Activated CD4-positive, alpha-beta memory T cell treated with anti-CD3 and anti-CD28 coated beads for 36 hours (primary cell): ENCODE results near the gene STK25. TPM values are rescaled to one million over a fixed set of nuclear protein-coding genes. Genes with fewer than 3 reads are reported as not detected.
A peak's percentile ranks its signal among the peaks of the same experiment; 100 is the strongest.
"Not testable (repeated sequence)": the region's sequence is repeated elsewhere in the genome, so short reads cannot be mapped to it uniquely, and the experiment has no call there.

Experiments used
- CTCF ChIA-PET: fragments of 350-600 bp; sonication (Branson Sonifier 250); formaldehyde crosslinking; loops from one replicate; lab custom pipeline; 2021; ENCODE audit warnings: antibody characterized with exemption, inconsistent platforms; lab: Charles Lee
- POLR2A ChIA-PET: fragments of 350-600 bp; sonication (Branson Sonifier 250); formaldehyde crosslinking; loops from one replicate; lab custom pipeline; 2021; ENCODE audit warnings: antibody characterized with exemption; lab: Charles Lee
- DNase-seq: peaks from one replicate; pipeline ENCODE4 v3.0.0-alpha.2; 2020
- H3K27ac Mint-ChIP-seq: one replicate; pipeline ENCODE4 v1.8.0; 2021; ENCODE audit warnings: mixed read lengths
- H3K27me3 Mint-ChIP-seq: one replicate; pipeline ENCODE4 v1.8.0; 2021; ENCODE audit warnings: mixed read lengths
- H3K36me3 Mint-ChIP-seq: one replicate; pipeline ENCODE4 v1.8.0; 2021; ENCODE audit warnings: mixed read lengths
- H3K4me1 Mint-ChIP-seq: one replicate; pipeline ENCODE4 v1.8.0; 2021; ENCODE audit warnings: low read depth, mixed read lengths
- H3K4me3 Mint-ChIP-seq: one replicate; pipeline ENCODE4 v1.8.0; 2021; ENCODE audit warnings: mild to moderate bottlenecking, mixed read lengths
- H3K9me3 Mint-ChIP-seq: one replicate; pipeline ENCODE4 v1.8.0; 2021; ENCODE audit warnings: mixed read lengths
- intact Hi-C: fragments of 100-400 bp; cut with micrococcal nuclease; formaldehyde crosslinking; loops from one replicate; pipeline ENCODE4 v1.15.1; 2023
- total RNA-seq, 2 experiments: library from RNA; stranded (reverse); gene quantifications; one replicate each; pipeline ENCODE4 v1.2.3, GENCODE V29; 2021

Gene STK25
- total RNA-seq, 2 experiments from 2014 or later, result 97.9 to 99.1 TPM

DNA sequence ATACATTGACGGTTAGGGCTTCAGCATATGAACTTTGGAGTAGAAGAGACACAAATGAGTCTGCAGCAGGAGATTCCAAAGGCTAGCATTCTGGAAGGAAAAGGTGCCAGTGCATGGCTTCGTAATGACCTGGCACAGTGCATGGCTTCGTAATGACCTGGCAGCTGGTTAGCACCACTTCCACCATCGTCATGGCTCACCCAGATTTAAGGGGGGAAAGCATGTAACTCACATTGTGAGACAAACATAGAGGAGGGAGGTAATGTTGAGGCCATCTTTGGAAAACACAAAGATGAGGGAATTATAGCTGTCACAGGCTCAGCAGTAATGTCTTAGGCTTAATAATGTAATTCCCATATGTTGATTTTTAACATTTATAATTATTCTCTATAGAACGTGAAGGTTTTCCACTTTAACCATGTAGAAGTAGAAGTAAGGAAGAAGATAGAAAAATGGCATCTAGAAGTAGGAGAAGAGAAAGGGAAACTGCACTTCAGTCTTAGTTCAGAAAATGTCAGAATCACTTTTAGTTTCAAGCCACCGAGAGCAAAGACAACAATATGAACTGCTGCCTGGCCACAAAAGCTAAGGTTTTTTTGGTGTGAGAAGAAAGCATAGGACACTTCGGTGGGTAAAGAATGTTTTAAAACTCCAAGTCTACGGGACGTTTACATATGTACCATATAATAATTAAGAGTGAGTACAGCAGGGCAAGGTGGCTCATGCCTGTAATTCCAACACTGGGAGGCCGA, 6.8 kb upstream of the STK25 start:
- DNase-seq, result no peak
- H3K36me3 Mint-ChIP-seq, result no peaks in the 10 kb centered on the region
- ChIA-PET POLR2A (no interaction called here), CTCF (interaction anchor here (0.6 kb wide), 1 partner anchor 65 kb away, joined by 4 read pairs; no protein-coding TSS in a partner anchor)
- no peak overlapping the region for H3K4me3 Mint-ChIP-seq
- no peaks in the 10 kb centered on the region for H3K27me3 Mint-ChIP-seq
- peaks cover 13% of the 10 kb centered on the region for H3K4me1 Mint-ChIP-seq
- peak overlapping the region; percentile 68 for H3K27ac Mint-ChIP-seq
- H3K9me3 Mint-ChIP-seq, result no peaks in the 10 kb centered on the region
- intact Hi-C loops, result no loop called here

DNA sequence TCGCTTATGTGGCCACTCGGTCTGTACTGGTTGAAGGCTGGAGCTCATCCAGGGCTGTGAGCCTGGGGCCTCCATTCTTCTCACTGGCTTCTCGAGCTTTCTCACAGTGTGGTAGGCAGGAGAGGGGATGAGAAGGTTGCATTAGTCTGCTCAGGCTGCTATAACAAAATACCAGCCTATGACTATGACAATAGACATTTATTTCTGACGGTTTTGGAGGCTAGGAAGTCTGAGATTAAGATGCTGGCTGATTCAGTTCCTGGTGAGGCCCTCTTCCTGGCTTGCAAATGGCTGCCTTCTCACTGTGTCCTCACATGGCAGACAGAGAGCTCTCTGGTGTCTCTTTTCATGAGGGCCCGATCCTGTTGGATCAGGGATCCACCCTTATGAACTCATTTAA, 6.2 kb upstream of the STK25 start:
- Mint-ChIP-seq H3K27me3 (no peaks in the 10 kb centered on the region), H3K4me1 (peaks cover 15% of the 10 kb centered on the region), H3K4me3 (no peak overlapping the region), H3K9me3 (no peaks in the 10 kb centered on the region), H3K36me3 (no peaks in the 10 kb centered on the region), H3K27ac (no peak overlapping the region)
- intact Hi-C loops, result no loop called here
- ChIA-PET POLR2A (interaction anchor here (0.6 kb wide), 1 partner anchor 12 kb away, joined by 3 read pairs; no protein-coding TSS in a partner anchor), CTCF (no interaction called here)
- DNase-seq, result no peak

DNA sequence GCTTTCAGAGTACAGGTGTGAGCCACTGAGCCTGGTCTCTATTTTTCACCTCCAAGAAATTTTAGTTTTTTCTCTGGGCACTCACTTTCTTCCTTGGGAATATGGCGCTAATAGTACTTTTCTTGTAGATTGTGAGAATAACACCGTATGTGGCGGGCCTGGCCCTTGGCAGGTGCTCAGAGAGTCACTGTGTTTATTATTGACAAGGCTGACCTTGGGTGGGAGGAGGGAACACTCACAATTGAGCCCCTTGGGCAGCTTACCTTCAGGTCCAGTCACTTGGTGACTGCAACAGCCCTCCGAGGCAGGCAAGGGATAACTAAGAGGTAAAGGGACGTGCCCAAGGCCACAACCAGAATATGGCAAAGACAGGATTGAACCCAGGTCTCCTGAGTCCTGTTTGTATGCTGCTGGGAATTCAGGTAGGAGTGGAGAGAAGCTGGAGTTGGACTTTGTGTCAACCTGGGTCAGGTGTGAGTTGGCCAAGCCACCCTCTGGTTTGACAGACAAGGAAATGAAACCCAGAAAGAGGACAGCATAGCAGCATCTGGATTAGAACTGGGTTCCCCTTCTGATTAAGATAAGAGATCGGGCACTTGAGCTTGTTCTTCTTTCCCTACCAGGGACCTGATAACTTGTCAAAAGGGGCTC, 2.8 kb upstream of the STK25 start:
- no peaks in the 10 kb centered on the region for H3K36me3 Mint-ChIP-seq
- no peak overlapping the region for H3K27ac Mint-ChIP-seq
- no peak overlapping the region for H3K4me3 Mint-ChIP-seq
- H3K27me3 Mint-ChIP-seq, result no peaks in the 10 kb centered on the region
- DNase-seq, result no peak
- H3K9me3 Mint-ChIP-seq, result no peaks in the 10 kb centered on the region
- ChIA-PET CTCF (no interaction called here), POLR2A (no interaction called here)
- intact Hi-C loops, result no loop called here
- peaks cover 28% of the 10 kb centered on the region for H3K4me1 Mint-ChIP-seq

DNA sequence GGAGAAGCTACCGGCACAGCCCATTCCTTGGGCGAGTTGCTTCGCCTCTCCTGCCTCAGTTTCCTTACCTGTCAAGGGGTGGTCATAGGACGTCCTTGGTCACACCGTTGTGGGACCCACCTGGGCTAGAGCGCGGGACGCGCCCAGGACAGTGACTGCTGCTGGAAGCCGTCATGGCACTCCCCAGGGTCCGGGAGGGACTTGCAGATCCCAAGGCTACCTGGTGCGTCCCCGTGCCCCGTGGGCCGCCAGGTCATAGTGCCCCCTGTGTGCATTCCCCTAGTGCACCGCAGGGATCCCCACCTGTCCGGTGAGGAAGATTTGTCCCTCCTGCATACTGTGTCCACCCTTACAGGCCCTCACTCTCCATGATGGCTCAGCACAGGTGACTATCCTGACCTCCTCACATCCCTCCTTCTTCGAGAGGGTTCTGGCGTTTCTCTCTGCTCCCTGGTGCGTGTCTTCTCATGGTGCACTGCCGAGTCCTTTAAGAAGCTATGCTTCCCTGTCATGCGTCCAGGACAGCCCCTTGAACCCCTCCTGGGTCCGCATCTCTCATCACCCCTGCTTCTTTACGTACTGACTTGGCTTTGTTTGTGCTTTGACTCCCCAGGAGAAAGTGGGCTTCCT, 886 bp upstream of the STK25 start:
- no peak for DNase-seq
- Mint-ChIP-seq H3K27me3 (no peaks in the 10 kb centered on the region), H3K9me3 (no peaks in the 10 kb centered on the region), H3K4me1 (peaks cover 19% of the 10 kb centered on the region), H3K36me3 (no peaks in the 10 kb centered on the region), H3K4me3 (peak overlapping the region; percentile 55), H3K27ac (no peak overlapping the region)
- POLR2A ChIA-PET, result no interaction called here
- intact Hi-C loops, result loop anchor here (5.0 kb wide), 1 partner anchor 362 kb away; the partner anchor contains the start of gene PASK
- CTCF ChIA-PET, result interaction anchor here (0.6 kb wide), 1 partner anchor 13 kb away, joined by 3 read pairs; no protein-coding TSS in a partner anchor

DNA sequence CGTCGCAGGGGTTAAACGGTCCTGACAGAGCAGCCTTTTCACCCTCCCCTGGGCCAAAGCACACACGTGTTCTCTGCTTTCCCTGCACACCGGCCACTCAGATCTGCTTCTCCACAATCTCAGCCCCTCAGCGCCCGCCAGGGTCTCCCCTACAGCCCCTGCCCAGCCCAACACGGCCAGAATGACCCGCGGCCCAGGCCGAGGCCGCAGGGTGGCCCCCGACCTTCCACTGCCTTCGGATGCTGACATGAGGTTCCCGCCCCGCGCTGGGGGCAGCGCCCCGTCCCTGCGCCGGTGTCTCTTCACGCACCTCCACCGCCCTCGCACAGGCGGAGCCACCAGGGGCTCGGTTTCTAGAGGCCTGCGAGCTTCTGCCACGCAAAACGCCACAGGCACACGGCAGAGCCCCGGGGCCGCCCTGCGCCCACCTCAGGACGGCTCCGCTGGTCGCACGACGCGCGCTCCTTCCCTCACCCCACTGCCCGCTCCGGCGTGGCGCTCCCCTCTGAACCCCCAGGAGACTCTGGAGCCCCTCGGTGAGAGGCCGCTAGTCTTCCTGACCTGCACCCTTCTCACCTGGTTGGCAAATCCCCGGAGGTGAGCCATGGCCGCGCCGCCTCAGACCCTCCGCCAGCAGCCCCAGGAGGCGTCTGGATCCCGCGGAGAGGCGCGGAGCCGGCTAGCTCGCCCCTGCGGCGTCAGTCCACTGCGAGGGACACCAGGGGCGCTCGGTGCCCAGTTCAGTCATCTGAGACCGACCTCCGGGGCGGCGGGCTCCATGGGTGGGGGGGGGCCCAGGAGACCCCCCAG, 749 bp downstream of the STK25 start:
- Mint-ChIP-seq H3K9me3 (no peaks in the 10 kb centered on the region), H3K27ac (peak overlapping the region; percentile 33)
- intact Hi-C loops, result loop anchor here (1.0 to 5.0 kb wide), 5 partner anchors 103 to 360 kb away; partner anchors contain the start of genes DTYMK, HDLBP, PASK and SEPTIN2

DNA sequence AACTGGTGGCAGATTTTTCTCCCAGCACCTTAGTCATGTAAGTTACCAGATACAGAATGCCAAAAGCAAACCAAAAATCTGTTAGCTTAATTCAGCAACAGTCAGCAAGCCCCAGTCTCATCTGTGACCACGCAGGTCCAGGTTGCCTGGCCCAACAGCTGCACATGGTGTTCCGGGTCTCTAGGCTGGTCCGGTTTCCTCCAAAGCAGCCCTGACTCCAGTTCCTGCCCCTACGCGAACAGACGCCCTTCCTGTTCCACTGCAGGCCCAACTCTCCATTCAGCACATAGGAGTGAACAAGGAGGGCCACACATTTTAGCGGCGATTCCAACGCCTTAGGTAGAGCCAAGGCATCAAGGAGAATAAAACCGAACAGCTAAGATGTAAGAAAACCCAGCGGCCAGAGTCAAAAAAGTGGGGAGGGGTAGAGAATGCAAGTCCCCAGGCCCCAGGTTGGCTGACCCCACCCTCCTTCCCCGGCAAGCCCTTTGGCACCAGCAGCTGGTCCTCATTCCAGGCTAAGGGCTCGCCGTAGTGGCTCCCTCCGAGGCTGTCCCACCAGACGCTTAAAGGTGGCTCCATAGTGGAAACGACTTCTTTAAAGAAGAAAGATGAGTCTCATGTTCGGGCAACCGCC, 1.5 kb downstream of the STK25 start:
- Mint-ChIP-seq H3K27me3 (no peaks in the 10 kb centered on the region), H3K4me3 (peak overlapping the region; percentile 79), H3K36me3 (no peaks in the 10 kb centered on the region), H3K9me3 (no peaks in the 10 kb centered on the region), H3K27ac (no peak overlapping the region), H3K4me1 (peaks cover 19% of the 10 kb centered on the region)
- DNase-seq, result no peak
- intact Hi-C loops, result loop anchor here (5.0 kb wide), 1 partner anchor 360 kb away; the partner anchor contains the start of gene PASK
- ChIA-PET CTCF (interaction anchor here (0.6 kb wide), 1 partner anchor 322 kb away, joined by 3 read pairs; no protein-coding TSS in a partner anchor), POLR2A (no interaction called here)

More for the DNA sequence above, 749 bp downstream of the STK25 start:
- POLR2A ChIA-PET, result no interaction called here
- Mint-ChIP-seq H3K36me3 (no peaks in the 10 kb centered on the region), H3K4me1 (peaks cover 19% of the 10 kb centered on the region), H3K4me3 (peak overlapping the region; percentile 79), H3K27me3 (no peaks in the 10 kb centered on the region)
- DNase-seq, result peak; percentile 48
- CTCF ChIA-PET, result interaction anchor here (0.6 kb wide), 1 partner anchor 323 kb away, joined by 3 read pairs; no protein-coding TSS in a partner anchor

DNA sequence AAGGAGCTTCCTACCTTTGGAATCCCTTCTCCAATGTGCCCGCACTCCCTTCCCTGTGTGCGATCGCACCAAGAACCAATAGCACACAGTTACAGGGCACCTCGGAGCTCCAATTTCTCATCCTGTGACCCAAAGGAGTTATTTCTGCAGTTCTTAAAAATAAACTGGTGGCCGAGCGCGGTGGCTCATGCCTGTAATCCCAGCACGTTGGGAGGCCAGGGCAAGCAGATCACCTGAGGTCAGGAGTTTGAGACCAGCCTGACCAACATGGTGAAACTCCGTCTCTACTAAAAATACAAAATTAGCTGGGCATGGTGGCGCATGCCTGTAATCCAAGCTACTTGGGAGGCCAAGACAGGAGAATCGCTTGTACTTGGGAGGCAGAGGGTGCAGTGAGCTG, 2.1 kb downstream of the STK25 start:
- DNase-seq, H3K36me3 Mint-ChIP-seq, H3K4me3 Mint-ChIP-seq, H3K9me3 Mint-ChIP-seq, H3K27ac Mint-ChIP-seq, H3K27me3 Mint-ChIP-seq: not testable (repeated sequence)
- CTCF ChIA-PET, result interaction anchor here (1.2 kb wide), 1 partner anchor 104 kb away, joined by 3 read pairs; no protein-coding TSS in a partner anchor
- peaks cover 19% of the 10 kb centered on the region for H3K4me1 Mint-ChIP-seq
- POLR2A ChIA-PET, result interaction anchor here (0.5 kb wide), 1 partner anchor 137 kb away, joined by 3 read pairs; no protein-coding TSS in a partner anchor
- intact Hi-C loops, result loop anchor here (5.0 kb wide), 1 partner anchor 359 kb away; the partner anchor contains the start of gene PASK

DNA sequence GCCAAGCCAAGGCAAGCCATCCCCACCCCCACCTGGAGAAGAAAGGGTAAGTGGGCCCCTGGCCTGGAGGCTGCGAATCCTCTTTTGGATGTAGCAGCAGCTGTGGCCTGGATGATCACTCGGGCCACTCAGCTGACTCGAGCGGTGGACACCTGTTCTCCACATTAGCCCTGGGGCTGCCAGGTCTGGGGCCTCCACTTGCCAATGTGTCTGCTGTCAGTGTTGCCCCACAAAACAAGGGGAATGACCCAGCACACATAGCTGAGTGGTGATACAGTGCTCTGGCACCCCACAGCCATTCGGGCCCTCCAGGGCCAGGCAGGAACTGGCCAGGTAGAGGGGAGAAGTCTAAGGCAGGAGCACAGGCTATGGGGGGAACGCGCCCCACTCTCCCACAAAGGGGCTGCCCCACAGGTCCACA, 2.6 kb downstream of the STK25 start:
- no peaks in the 10 kb centered on the region for H3K9me3 Mint-ChIP-seq
- no peaks in the 10 kb centered on the region for H3K36me3 Mint-ChIP-seq
- intact Hi-C loops, result loop anchor here (5.0 kb wide), 1 partner anchor 358 kb away; the partner anchor contains the start of gene PASK
- no peak overlapping the region for H3K4me3 Mint-ChIP-seq
- DNase-seq, result no peak
- ChIA-PET POLR2A (interaction anchor here (0.5 kb wide), 1 partner anchor 137 kb away, joined by 3 read pairs; no protein-coding TSS in a partner anchor), CTCF (interaction anchor here (1.2 kb wide), 1 partner anchor 104 kb away, joined by 3 read pairs; no protein-coding TSS in a partner anchor)
- no peaks in the 10 kb centered on the region for H3K27me3 Mint-ChIP-seq
- no peak overlapping the region for H3K27ac Mint-ChIP-seq
- peaks cover 19% of the 10 kb centered on the region for H3K4me1 Mint-ChIP-seq

DNA sequence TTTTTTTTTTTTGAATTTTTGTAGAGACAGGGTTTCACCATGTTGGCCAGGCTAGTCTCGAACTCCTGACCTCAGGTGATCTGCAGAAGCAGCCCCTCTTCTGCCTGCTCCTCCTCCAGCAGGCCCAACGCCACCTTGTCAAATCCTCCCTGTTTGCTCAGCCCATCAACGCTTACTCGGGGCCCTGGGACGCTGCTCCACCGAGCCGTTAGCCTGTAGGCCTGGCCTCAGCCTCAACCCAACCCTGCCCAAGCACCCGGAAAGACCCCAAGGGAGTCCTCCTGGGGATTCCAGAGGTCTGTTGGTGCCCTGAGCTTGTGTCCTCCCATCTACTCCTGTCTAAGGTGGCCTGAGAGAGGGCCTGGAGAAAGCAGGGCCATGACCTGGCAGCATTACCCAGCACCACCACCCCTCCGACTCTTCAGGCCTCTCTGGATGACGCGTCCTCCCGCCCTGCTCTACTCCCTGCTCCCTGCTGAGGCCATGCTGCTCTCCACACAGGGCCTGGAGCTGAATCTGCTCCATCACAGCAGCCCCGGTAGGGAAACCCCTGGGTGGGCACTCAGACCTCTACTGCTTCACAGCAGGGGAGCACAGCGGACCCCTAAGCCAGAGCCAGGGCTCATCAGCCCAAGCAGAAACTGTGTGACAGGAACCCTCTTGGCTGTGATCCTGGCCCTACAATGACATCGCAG, 3.2 kb downstream of the STK25 start:
- POLR2A ChIA-PET, result interaction anchor here (0.7 kb wide), 1 partner anchor 8 kb away, joined by 4 read pairs; no protein-coding TSS in a partner anchor
- H3K27me3 Mint-ChIP-seq, result no peaks in the 10 kb centered on the region
- peaks cover 19% of the 10 kb centered on the region for H3K4me1 Mint-ChIP-seq
- no peaks in the 10 kb centered on the region for H3K9me3 Mint-ChIP-seq
- no peak for DNase-seq
- CTCF ChIA-PET, result interaction anchor here (1.2 kb wide), 1 partner anchor 105 kb away, joined by 3 read pairs; no protein-coding TSS in a partner anchor
- no peaks in the 10 kb centered on the region for H3K36me3 Mint-ChIP-seq
- intact Hi-C loops, result loop anchor here (5.0 kb wide), 1 partner anchor 358 kb away; the partner anchor contains the start of gene PASK
- H3K27ac Mint-ChIP-seq, result no peak overlapping the region
- no peak overlapping the region for H3K4me3 Mint-ChIP-seq

DNA sequence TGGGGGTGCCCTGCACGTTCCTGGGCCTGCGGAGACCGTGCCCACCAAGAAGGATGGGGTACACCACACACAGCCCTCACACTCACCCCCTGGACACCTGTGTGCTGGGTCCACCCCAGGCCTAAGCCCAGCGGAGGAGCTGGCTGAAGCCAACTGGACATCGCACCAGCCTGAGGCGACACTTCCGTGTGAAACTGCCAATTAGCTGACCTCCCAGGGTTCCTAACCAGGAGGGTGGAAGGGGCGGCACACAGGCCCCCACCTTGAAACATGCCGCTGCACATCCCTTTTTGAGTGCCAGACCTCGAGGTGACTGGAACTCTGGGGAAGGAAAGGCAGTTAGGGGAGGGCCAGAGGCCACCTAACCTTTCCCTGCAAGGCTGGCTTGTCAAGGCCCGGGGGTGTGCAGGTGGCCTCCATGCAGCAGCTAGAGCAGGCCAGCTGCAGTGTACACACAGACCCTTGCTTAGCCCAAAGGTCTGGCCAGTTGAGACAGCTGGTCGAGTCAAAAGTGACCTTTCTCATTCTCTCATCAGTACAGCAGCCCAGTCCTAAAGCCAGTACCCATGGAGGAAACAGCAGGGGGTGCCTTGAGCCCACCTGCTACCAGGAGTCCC, 4.5 kb downstream of the STK25 start:
- CTCF ChIA-PET, result no interaction called here

More for the DNA sequence above, 4.5 kb downstream of the STK25 start:
- POLR2A ChIA-PET, result no interaction called here
- Mint-ChIP-seq H3K27ac (no peak overlapping the region), H3K4me3 (no peak overlapping the region), H3K4me1 (peaks cover 11% of the 10 kb centered on the region), H3K27me3 (no peaks in the 10 kb centered on the region), H3K36me3 (peaks cover 2% of the 10 kb centered on the region), H3K9me3 (no peaks in the 10 kb centered on the region)
- no peak for DNase-seq
- intact Hi-C loops, result no loop called here
